ENCODE results near the gene ENPP1.

Gene ENPP1

DNA sequence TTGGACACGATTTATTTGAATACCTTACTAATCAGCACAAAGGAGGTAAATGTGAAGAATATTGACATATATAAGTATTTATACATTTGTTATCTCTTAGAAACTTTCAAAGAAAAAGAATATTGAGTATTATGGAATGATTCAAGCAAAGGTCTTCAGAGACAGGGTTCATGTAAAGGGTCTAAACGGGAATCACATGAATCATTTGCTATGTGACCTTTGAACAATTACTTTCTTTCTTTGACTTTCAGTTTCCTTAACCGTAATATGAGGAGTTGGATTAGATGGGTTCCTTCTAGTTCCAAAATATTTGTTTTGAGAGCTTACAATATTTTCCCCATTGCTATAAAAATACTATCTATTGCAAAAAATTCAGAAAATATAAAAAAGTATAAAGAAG lies 14.3 kb downstream of the ENPP1 start:
- DNase-seq (ENCODE audit: low read depth) = no peak
- TF ChIP-seq, protein P1, sequence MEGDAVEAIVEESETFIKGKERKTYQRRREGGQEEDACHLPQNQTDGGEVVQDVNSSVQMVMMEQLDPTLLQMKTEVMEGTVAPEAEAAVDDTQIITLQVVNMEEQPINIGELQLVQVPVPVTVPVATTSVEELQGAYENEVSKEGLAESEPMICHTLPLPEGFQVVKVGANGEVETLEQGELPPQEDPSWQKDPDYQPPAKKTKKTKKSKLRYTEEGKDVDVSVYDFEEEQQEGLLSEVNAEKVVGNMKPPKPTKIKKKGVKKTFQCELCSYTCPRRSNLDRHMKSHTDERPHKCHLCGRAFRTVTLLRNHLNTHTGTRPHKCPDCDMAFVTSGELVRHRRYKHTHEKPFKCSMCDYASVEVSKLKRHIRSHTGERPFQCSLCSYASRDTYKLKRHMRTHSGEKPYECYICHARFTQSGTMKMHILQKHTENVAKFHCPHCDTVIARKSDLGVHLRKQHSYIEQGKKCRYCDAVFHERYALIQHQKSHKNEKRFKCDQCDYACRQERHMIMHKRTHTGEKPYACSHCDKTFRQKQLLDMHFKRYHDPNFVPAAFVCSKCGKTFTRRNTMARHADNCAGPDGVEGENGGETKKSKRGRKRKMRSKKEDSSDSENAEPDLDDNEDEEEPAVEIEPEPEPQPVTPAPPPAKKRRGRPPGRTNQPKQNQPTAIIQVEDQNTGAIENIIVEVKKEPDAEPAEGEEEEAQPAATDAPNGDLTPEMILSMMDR (IDR thresholded peaks at IDR 0.05; ENCODE audit: low read length, missing control alignments) = no peak
- no peak overlapping the region for H3K4me3 ChIP-seq (replicated peaks; ENCODE audit: low read depth, low read length)

DNA sequence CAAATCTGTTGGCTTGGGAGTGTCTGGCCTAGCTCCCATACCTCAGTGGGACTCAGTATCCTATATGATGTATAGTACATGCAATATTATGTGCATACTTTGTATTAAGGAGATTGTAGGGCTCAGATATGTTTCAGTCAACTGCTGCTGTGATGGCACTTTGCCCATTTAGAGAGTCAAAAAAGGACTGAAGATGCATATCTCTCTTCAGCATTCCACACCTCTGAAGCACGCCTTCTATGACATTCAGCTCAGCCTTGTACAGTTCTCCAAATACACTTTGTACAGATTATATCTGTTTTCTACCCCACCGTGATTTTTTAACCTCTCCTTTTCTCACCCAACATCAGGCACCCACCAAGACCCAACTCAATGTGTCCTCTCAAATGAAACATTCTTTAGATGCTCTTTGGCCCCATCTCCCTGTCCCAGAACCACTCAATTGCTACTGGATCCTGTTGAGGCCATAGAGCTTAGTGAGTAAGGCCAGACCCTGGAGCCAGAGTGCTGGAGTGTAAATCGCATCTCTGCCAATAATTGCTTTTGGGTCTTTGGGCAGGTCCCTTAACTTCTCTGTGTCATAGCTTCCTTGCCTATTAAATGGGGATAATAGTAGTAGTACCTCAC lies 15.6 kb downstream of the ENPP1 start:
- no peak overlapping the region for H3K4me3 ChIP-seq (replicated peaks; ENCODE audit: low read depth, low read length)
- TF ChIP-seq, protein P1 (IDR thresholded peaks at IDR 0.05; ENCODE audit: low read length, missing control alignments) = no peak
- DNase-seq (ENCODE audit: low read depth) = no peak

DNA sequence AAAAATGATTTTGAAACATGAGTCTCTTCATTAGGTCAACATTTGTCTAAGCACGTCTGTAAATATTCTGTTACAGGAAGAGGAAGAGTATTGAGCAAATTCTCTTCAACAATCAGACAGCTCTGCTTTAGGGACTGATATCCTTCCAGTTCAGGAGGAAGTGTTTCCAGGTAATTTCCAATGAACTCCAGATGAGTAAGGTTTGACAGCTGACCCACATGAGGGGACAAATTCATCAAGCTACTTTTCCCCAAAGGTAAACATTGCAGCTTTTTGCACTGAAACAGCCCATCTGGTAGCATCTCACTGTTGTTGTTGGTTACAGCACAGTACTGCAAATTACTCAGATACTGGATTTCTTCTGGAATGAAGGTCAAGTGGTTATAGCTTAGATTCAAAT lies 18.1 kb downstream of the ENPP1 start:
- TF ChIP-seq, protein P1 (IDR thresholded peaks at IDR 0.05; ENCODE audit: low read length, missing control alignments) = no peak
- H3K4me3 ChIP-seq (replicated peaks; ENCODE audit: low read depth, low read length) = no peak overlapping the region
- peak; percentile 2 for DNase-seq (ENCODE audit: low read depth)

DNA sequence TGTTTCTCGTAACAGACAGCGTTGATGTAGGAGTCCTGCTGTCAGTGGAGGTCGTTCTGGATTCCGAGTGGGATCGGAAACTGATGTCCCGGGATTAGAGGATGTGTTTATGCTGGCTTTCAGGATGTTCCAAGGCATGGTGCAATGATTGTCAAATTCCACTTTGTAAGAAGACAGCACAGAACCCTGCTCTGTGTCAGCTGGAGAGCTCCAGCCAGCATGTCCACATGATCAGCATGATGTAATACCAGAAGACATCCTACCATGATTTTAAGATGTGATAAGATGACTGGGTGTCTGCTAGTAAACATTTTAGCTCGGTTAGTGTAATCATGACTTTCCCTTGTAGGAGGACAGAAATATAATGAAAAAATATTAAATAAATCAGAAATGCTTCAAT lies 20.3 kb downstream of the ENPP1 start:
- no peak overlapping the region for H3K4me3 ChIP-seq (replicated peaks; ENCODE audit: low read depth, low read length)
- TF ChIP-seq, protein P1 (IDR thresholded peaks at IDR 0.05; ENCODE audit: low read length, missing control alignments) = no peak
- no peak for DNase-seq (ENCODE audit: low read depth)

DNA sequence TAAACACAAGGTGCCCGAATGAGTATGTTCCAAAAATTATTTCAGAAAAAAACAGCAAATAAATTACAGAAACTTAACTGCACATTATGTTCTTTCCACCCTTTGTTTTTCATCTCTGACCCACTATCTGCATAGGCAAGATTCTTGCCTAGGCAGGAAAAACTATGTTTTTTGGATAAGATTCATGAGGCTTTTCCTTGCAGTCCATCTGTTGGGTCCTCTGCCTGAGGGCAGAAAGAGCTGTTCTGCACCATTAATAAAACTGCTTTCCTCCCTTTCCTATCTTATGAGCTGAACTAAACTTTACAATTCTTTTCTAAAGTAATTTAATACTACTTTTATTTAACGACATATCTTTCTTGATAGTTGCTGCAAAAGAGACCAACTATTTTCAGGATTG lies 21.1 kb downstream of the ENPP1 start:
- TF ChIP-seq, protein P1 (IDR thresholded peaks at IDR 0.05; ENCODE audit: low read length, missing control alignments) = no peak
- H3K4me3 ChIP-seq (replicated peaks; ENCODE audit: low read depth, low read length) = no peak overlapping the region
- DNase-seq (ENCODE audit: low read depth) = no peak

DNA sequence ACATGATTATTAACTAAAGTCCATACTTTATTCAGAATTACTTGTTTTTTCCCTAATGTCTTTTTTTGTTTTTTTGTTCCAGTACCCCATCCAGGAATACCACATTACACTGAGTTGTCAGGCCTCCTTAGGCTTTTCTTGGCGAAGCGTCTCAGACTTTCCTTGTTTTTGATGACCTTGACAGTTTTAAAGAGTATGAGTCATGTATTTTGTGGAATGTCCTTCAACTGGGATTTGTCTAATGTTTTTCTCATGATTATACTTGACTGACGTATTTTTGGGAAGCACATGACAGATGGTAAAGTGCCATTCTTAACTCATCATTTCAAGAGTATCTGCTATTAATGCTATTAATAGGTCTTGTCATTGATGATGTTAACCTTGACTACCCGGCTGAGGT lies 23.6 kb downstream of the ENPP1 start:
- DNase-seq (ENCODE audit: low read depth) = peak; percentile 37

More for the DNA sequence above, 23.6 kb downstream of the ENPP1 start:
- H3K4me3 ChIP-seq (replicated peaks; ENCODE audit: low read depth, low read length) = no peak overlapping the region
- TF ChIP-seq, protein P1 (IDR thresholded peaks at IDR 0.05; ENCODE audit: low read length, missing control alignments) = no peak

All from fibroblast of pulmonary artery (primary cell).